VCaP (cell line): Measurements from ENCODE around the gene ANK3.

ENCODE experiments used
- H3K27ac ChIP-seq: fragments of 450-650 bp; 2 replicates; pipeline ENCODE4 v1.5.1; 2017
- CTCF ChIP-seq: fragments of 450-650 bp; conservative IDR thresholded peaks from 2 replicates; pipeline ENCODE4 v1.5.1; 2017; ENCODE audit warnings: mild to moderate bottlenecking, moderate library complexity

ANK3 gene

GRCh38 chr10:60130130-60130579 is 259.5 kb downstream of the ANK3 start:
- no peak for TF ChIP-seq CTCF

GRCh38 chr10:60125895-60126294 is 263.8 kb downstream of the ANK3 start:
- no peak overlapping the region for H3K27ac ChIP-seq
- no peak for TF ChIP-seq CTCF

More at GRCh38 chr10:60130130-60130579, 259.5 kb downstream of the ANK3 start:
- H3K27ac ChIP-seq, result no peak overlapping the region

- H3K27ac ChIP-seq, result no peak overlapping the region
- TF ChIP-seq CTCF, result no peak
Measured at GRCh38 chr10:60124536-60124935, 265.1 kb downstream of the ANK3 start.

- TF ChIP-seq CTCF, result no peak
- no peak overlapping the region for H3K27ac ChIP-seq
Measured at GRCh38 chr10:60123668-60124067, 266.0 kb downstream of the ANK3 start.

GRCh38 chr10:60123172-60123571 is 266.5 kb downstream of the ANK3 start:
- H3K27ac ChIP-seq, result no peak overlapping the region
- no peak for TF ChIP-seq CTCF

GRCh38 chr10:60122190-60122589 is 267.5 kb downstream of the ANK3 start:
- no peak for TF ChIP-seq CTCF
- H3K27ac ChIP-seq, result no peak overlapping the region

- peak; percentile 74 for TF ChIP-seq CTCF
- no peak overlapping the region for H3K27ac ChIP-seq
Measured at GRCh38 chr10:60114765-60115586, 274.7 kb downstream of the ANK3 start.
